ENCODE data around the gene PCNX2.

- TF ChIP-seq CTCF (conservative IDR thresholded peaks at IDR 0.05) (no peak), ZFX (IDR thresholded peaks at IDR 0.05) (no peak)
Observed at GRCh38 chr1:232968965-232969364, 326.6 kb downstream of the PCNX2 start.

Measured in C4-2B (cell line).